ENCODE results near the gene VPS39.

Gene VPS39

DNA sequence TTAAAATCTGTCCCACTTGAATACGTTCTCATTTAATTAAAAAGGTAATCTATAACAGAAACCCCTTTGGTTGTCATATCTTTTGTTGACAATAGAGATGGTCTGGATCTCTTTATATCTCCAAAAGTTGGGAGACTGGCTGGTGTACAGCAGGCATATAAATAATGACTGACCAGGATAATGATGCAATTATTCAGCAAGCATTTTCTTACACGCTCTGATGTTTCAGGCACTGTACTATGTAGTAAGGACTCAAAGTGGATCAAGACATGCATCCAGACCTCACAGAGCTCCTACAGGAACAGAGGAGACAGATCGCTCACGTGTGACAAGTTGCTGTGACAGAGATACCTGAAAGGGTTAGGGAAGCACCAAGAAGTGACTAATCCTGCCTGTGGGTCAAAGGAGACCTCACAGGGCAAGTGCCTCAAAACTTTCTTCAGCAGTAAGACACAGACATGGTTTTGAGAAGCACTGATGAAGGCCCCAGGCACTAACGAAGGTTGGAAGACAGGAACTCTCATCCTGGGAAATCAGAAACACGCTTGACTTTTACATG, 25.7 kb downstream of the VPS39 start:
- no peak for TF ChIP-seq EZH2 (optimal IDR thresholded peaks at IDR 0.05; ENCODE audit: low read depth, low read length)
- TF ChIP-seq, protein P1, sequence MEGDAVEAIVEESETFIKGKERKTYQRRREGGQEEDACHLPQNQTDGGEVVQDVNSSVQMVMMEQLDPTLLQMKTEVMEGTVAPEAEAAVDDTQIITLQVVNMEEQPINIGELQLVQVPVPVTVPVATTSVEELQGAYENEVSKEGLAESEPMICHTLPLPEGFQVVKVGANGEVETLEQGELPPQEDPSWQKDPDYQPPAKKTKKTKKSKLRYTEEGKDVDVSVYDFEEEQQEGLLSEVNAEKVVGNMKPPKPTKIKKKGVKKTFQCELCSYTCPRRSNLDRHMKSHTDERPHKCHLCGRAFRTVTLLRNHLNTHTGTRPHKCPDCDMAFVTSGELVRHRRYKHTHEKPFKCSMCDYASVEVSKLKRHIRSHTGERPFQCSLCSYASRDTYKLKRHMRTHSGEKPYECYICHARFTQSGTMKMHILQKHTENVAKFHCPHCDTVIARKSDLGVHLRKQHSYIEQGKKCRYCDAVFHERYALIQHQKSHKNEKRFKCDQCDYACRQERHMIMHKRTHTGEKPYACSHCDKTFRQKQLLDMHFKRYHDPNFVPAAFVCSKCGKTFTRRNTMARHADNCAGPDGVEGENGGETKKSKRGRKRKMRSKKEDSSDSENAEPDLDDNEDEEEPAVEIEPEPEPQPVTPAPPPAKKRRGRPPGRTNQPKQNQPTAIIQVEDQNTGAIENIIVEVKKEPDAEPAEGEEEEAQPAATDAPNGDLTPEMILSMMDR (IDR thresholded peaks at IDR 0.05; ENCODE audit: low read length), result no peak
- H3K4me2 ChIP-seq (ENCODE audit: low read depth, low read length), result no peak overlapping the region
- H3K27ac ChIP-seq (ENCODE audit: low read length), result no peak overlapping the region
- no peaks in the 10 kb centered on the region for H3F3A ChIP-seq (ENCODE audit: insufficient read depth, low read length)
- 0 out of 2 replicates have a peak, but pooled peaks cover 7% of the 10 kb centered on the region for H3K36me3 ChIP-seq (replicated peaks; ENCODE audit: insufficient read depth, low read length)
- no peaks in the 10 kb centered on the region for H3K79me2 ChIP-seq (ENCODE audit: low read length)
- H3K27me3 ChIP-seq (replicated peaks; ENCODE audit: insufficient read depth, low read length), result no peaks in the 10 kb centered on the region
- no peak for DNase-seq
- H3K9ac ChIP-seq (ENCODE audit: low read length), result no peak overlapping the region
- no peaks in the 10 kb centered on the region for H4K20me1 ChIP-seq (ENCODE audit: insufficient read depth, low read length)
- H2AFZ ChIP-seq (ENCODE audit: low read length), result no peak overlapping the region
- no peaks in the 10 kb centered on the region for H3K9me2 ChIP-seq (replicated peaks; ENCODE audit: insufficient read depth, low read length)
- H3K4me3 ChIP-seq (ENCODE audit: low read length), result no peak overlapping the region
- no peaks in the 10 kb centered on the region for H3K4me1 ChIP-seq (ENCODE audit: low read length)
- H3K9me3 ChIP-seq (replicated peaks; ENCODE audit: insufficient read depth, low read length), result no peaks in the 10 kb centered on the region

DNA sequence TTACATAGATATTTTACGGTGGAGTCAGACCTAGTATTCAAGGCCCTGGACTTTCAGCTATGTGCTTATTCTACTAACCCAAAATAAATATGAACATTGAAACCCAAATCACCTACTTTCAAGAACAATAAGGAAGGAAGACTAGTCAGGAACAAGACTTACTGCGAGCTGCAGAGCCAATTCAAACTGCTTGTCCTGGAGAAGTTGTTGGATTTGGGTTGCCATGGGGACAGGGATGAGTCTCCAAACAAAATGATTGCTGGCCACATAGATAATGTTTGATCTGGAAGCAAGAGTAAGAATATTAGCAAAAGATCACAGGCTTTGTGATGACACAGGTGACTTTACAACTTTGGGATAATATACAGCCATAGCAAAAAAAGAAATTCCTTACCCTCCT, 30.0 kb downstream of the VPS39 start:
- no peaks in the 10 kb centered on the region for H3F3A ChIP-seq (ENCODE audit: insufficient read depth, low read length)
- H3K79me2 ChIP-seq (ENCODE audit: low read length), result no peaks in the 10 kb centered on the region
- H3K36me3 ChIP-seq (replicated peaks; ENCODE audit: insufficient read depth, low read length), result peaks cover 2% of the 10 kb centered on the region; the same call in 1 of the 2 replicates
- H4K20me1 ChIP-seq (ENCODE audit: insufficient read depth, low read length), result no peaks in the 10 kb centered on the region
- no peak overlapping the region for H3K27ac ChIP-seq (ENCODE audit: low read length)
- TF ChIP-seq EZH2phosphoT487 (IDR thresholded peaks at IDR 0.05; ENCODE audit: low read length) (no peak), EZH2 (optimal IDR thresholded peaks at IDR 0.05; ENCODE audit: low read depth, low read length) (no peak)
- TF ChIP-seq, protein P1 (IDR thresholded peaks at IDR 0.05; ENCODE audit: low read length), result no peak
- no peak overlapping the region for H3K4me2 ChIP-seq (ENCODE audit: low read depth, low read length)
- no peak overlapping the region for H2AFZ ChIP-seq (ENCODE audit: low read length)
- H3K9me2 ChIP-seq (replicated peaks; ENCODE audit: insufficient read depth, low read length), result no peaks in the 10 kb centered on the region
- no peaks in the 10 kb centered on the region for H3K4me1 ChIP-seq (ENCODE audit: low read length)
- H3K9me3 ChIP-seq (replicated peaks; ENCODE audit: insufficient read depth, low read length), result no peaks in the 10 kb centered on the region
- DNase-seq, result no peak
- no peak overlapping the region for H3K4me3 ChIP-seq (ENCODE audit: low read length)
- H3K9ac ChIP-seq (ENCODE audit: low read length), result no peak overlapping the region
- no peaks in the 10 kb centered on the region for H3K27me3 ChIP-seq (replicated peaks; ENCODE audit: insufficient read depth, low read length)

DNA sequence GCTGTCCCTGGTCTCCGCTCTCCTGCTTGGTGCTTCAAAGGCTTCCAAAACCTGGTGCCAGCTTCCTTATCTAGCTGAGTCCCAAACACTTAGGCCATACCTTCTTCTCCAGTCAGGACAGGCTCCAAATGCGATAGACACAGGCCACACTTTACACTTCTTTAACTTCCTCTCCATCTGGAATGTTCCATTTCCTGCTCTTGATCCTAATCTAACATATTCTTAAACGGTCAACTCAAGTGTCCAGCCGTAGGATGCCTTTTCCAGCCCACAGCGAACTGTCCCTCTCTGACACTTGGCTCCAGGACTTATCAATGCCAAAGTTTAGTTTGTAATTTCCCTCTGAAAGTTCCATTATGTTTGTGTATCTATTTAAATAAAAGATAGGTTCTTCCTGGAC, 32.4 kb downstream of the VPS39 start:
- Histone ChIP-seq H3K9me2 (replicated peaks; ENCODE audit: insufficient read depth, low read length) (no peaks in the 10 kb centered on the region), H3K79me2 (ENCODE audit: low read length) (no peaks in the 10 kb centered on the region), H3K4me2 (ENCODE audit: low read depth, low read length) (no peak overlapping the region), H3K36me3 (replicated peaks; ENCODE audit: insufficient read depth, low read length) (no peaks in the 10 kb centered on the region; the same call in 1 of the 2 replicates), H2AFZ (ENCODE audit: low read length) (no peak overlapping the region), H3K27ac (ENCODE audit: low read length) (no peak overlapping the region), H3K27me3 (replicated peaks; ENCODE audit: insufficient read depth, low read length) (no peaks in the 10 kb centered on the region), H3F3A (ENCODE audit: insufficient read depth, low read length) (no peaks in the 10 kb centered on the region), H3K9ac (ENCODE audit: low read length) (no peak overlapping the region), H3K4me3 (ENCODE audit: low read length) (no peak overlapping the region), H3K4me1 (ENCODE audit: low read length) (peaks cover 13% of the 10 kb centered on the region), H4K20me1 (ENCODE audit: insufficient read depth, low read length) (no peaks in the 10 kb centered on the region), H3K9me3 (replicated peaks; ENCODE audit: insufficient read depth, low read length) (no peaks in the 10 kb centered on the region)
- TF ChIP-seq EZH2 (optimal IDR thresholded peaks at IDR 0.05; ENCODE audit: low read depth, low read length) (no peak), EZH2phosphoT487 (IDR thresholded peaks at IDR 0.05; ENCODE audit: low read length) (no peak)
- TF ChIP-seq, protein P1 (IDR thresholded peaks at IDR 0.05; ENCODE audit: low read length), result no peak
- no peak for DNase-seq

Data from MM.1S (cell line).